Left lung (tissue), 14 donors: ENCODE results near the gene IFT52. TPM values are rescaled to one million over a fixed set of nuclear protein-coding genes. Genes with fewer than 3 reads are reported as not detected.

Experiments used
- ATAC-seq: fragments of 200-7000 bp; cut with Tn5 transposase; one replicate; pipeline ENCODE4 v1.9.1; 2020; ENCODE audit warnings: moderate library complexity
- DNase-seq, 4 donors: peaks; one replicate each; pipeline ENCODE4 v3.0.0-alpha.2; 2013 to 2020
- H3K27ac ChIP-seq, 2 donors: fragments of 200-600 bp; sonication (generic) in 1 of 2; one replicate each; pipeline versions ENCODE4 v1.5.0 to v1.8.0; 2020 to 2021
- H3K27me3 ChIP-seq, 2 donors: fragments of 200-600 bp; sonication (generic) in 1 of 2; one replicate each; pipeline versions ENCODE4 v1.5.0 to v1.8.0; 2020 to 2021
- H3K36me3 ChIP-seq, 2 donors: fragments of 200-600 bp; sonication (generic) in 1 of 2; one replicate each; pipeline versions ENCODE4 v1.5.0 to v1.8.0; 2020 to 2021
- H3K4me1 ChIP-seq, 2 donors: fragments of 200-600 bp; one replicate each; pipeline ENCODE4 v1.8.0; 2021
- H3K4me3 ChIP-seq, 2 donors: fragments of 200-600 bp; sonication (generic) in 1 of 2; one replicate each; pipeline versions ENCODE4 v1.5.0 to v1.8.0; 2020 to 2021; ENCODE audit warnings: mild to moderate bottlenecking in 1 of 2
- H3K9me3 ChIP-seq, 2 donors: fragments of 200-600 bp; sonication (generic) in 1 of 2; one replicate each; pipeline versions ENCODE4 v1.5.0 to v1.8.0; 2020 to 2021
- intact Hi-C, 2 donors: fragments of 100-400 bp; cut with DNase I; formaldehyde crosslinking; loops; one replicate each; pipeline versions ENCODE4 v1.11.2 to v1.14.2; 2022
- long read RNA-seq, 12 donors: library from polyadenylated mRNA in 2 of 12; unstranded in 2 of 12; transcript quantifications; one replicate each; pipeline ENCODE4 v2.0.0 and lab custom pipeline, GENCODE V29; 2019 to 2026
- polyA plus RNA-seq, 6 donors: library from polyadenylated mRNA; unstranded; fragments of 120-200 nt; gene quantifications; one replicate each; pipeline ENCODE4 v1.2.1, GENCODE V29; 2013; ENCODE audit not compliant: insufficient read length in 6 of 6
- total RNA-seq, 2 donors: library from RNA; stranded (reverse); fragmentation: NEBNext Ultra II Directional; extraction: Animal tissue kit (Norgen Biotek cat#: 25700); gene quantifications; one replicate each; pipeline ENCODE4 v1.2.1, GENCODE V29; 2021
- TF ChIP-seq, protein P1 (sequence below), 2 donors: fragments of 200-600 bp; sonication (generic) in 1 of 2; IDR thresholded peaks; one replicate each; pipeline versions ENCODE4 v1.5.0 to v1.8.0; 2021; ENCODE audit warnings: antibody characterized with exemption in 2 of 2
- donor health status: DM: no; HTN: yes; CAD: no.
- donor health status: DM: no; HTN: no; CAD: no.

Gene IFT52
- total RNA-seq: 10 to 100 TPM; 19.4 to 20.8 TPM
- 10 to 100 TPM; 64.0 to 81.2 (median 75.3) TPM for polyA plus RNA-seq
- long read RNA-seq, donor 1, transcript IFT52-202 (14 exons, 1,599 nt): minor isoform, 9 of 29 reads
- long read RNA-seq, donor 1, transcript IFT52-201 (14 exons, 1,757 nt): major isoform, 14 of 29 reads
- long read RNA-seq, donor 1, transcript IFT52-207 (2 exons, 749 nt): minor isoform, 6 of 29 reads
- long read RNA-seq, donor 1, partial matches to known transcripts: 0 of 29 reads
- long read RNA-seq, donor 1, other reads (novel, unspliced or antisense): 0 of 29 reads
- long read RNA-seq, donor 2, transcript IFT52-201 (14 exons, 1,757 nt): major isoform, 10 of 23 reads
- long read RNA-seq, donor 2, transcript IFT52-202 (14 exons, 1,599 nt): minor isoform, 9 of 23 reads
- long read RNA-seq, donor 2, partial matches to known transcripts: 0 of 23 reads
- long read RNA-seq, donor 2, other reads (novel, unspliced or antisense): 0 of 23 reads
- long read RNA-seq, donor 3, transcript IFT52-202 (14 exons, 1,599 nt): minor isoform, 9 of 32 reads
- long read RNA-seq, donor 3, transcript IFT52-201 (14 exons, 1,757 nt): major isoform, 17 of 32 reads
- long read RNA-seq, donor 3, partial matches to known transcripts: 5 of 32 reads
- long read RNA-seq, donor 3, other reads (novel, unspliced or antisense): 0 of 32 reads
- long read RNA-seq, donor 4, transcript IFT52-201 (14 exons, 1,757 nt): major isoform, 8 of 18 reads
- long read RNA-seq, donor 4, partial matches to known transcripts: 2 of 18 reads
- long read RNA-seq, donor 4, other reads (novel, unspliced or antisense): 4 of 18 reads
- long read RNA-seq, donor 5, transcript IFT52-202 (14 exons, 1,599 nt): major isoform, 10 of 25 reads
- long read RNA-seq, donor 5, transcript IFT52-201 (14 exons, 1,757 nt): major isoform, 10 of 25 reads
- long read RNA-seq, donor 5, partial matches to known transcripts: 5 of 25 reads
- long read RNA-seq, donor 5, other reads (novel, unspliced or antisense): 0 of 25 reads
- long read RNA-seq, donor 6, transcript IFT52-202 (14 exons, 1,599 nt): major isoform, 11 of 26 reads
- long read RNA-seq, donor 6, transcript IFT52-201 (14 exons, 1,757 nt): major isoform, 11 of 26 reads
- long read RNA-seq, donor 6, partial matches to known transcripts: 0 of 26 reads
- long read RNA-seq, donor 6, other reads (novel, unspliced or antisense): 0 of 26 reads
- long read RNA-seq, donor 7, transcript IFT52-202 (14 exons, 1,599 nt): minor isoform, 8 of 20 reads
- long read RNA-seq, donor 7, transcript IFT52-201 (14 exons, 1,757 nt): major isoform, 9 of 20 reads
- long read RNA-seq, donor 7, partial matches to known transcripts: 0 of 20 reads
- long read RNA-seq, donor 7, other reads (novel, unspliced or antisense): 0 of 20 reads
- long read RNA-seq, donor 8, transcript IFT52-201 (14 exons, 1,757 nt): major isoform, 11 of 22 reads
- long read RNA-seq, donor 8, transcript IFT52-202 (14 exons, 1,599 nt): minor isoform, 10 of 22 reads
- long read RNA-seq, donor 8, partial matches to known transcripts: 0 of 22 reads
- long read RNA-seq, donor 8, other reads (novel, unspliced or antisense): 0 of 22 reads
- long read RNA-seq, donor 9: 0 reads
- long read RNA-seq, donor 10, transcript IFT52-201 (14 exons, 1,757 nt): major isoform, 5 of 10 reads
- long read RNA-seq, donor 10, partial matches to known transcripts: 1 of 10 reads
- long read RNA-seq, donor 10, other reads (novel, unspliced or antisense): 0 of 10 reads
- long read RNA-seq, donor 11, transcript IFT52-202 (14 exons, 1,599 nt): minor isoform, 12 of 34 reads
- long read RNA-seq, donor 11, transcript IFT52-201 (14 exons, 1,757 nt): major isoform, 19 of 34 reads
- long read RNA-seq, donor 11, partial matches to known transcripts: 0 of 34 reads
- long read RNA-seq, donor 11, other reads (novel, unspliced or antisense): 0 of 34 reads
- long read RNA-seq, donor 12, transcript IFT52-202 (14 exons, 1,599 nt): minor isoform, 5 of 16 reads
- long read RNA-seq, donor 12, transcript IFT52-201 (14 exons, 1,757 nt): major isoform, 10 of 16 reads
- long read RNA-seq, donor 12, partial matches to known transcripts: 0 of 16 reads
- long read RNA-seq, donor 12, other reads (novel, unspliced or antisense): 0 of 16 reads

DNA sequence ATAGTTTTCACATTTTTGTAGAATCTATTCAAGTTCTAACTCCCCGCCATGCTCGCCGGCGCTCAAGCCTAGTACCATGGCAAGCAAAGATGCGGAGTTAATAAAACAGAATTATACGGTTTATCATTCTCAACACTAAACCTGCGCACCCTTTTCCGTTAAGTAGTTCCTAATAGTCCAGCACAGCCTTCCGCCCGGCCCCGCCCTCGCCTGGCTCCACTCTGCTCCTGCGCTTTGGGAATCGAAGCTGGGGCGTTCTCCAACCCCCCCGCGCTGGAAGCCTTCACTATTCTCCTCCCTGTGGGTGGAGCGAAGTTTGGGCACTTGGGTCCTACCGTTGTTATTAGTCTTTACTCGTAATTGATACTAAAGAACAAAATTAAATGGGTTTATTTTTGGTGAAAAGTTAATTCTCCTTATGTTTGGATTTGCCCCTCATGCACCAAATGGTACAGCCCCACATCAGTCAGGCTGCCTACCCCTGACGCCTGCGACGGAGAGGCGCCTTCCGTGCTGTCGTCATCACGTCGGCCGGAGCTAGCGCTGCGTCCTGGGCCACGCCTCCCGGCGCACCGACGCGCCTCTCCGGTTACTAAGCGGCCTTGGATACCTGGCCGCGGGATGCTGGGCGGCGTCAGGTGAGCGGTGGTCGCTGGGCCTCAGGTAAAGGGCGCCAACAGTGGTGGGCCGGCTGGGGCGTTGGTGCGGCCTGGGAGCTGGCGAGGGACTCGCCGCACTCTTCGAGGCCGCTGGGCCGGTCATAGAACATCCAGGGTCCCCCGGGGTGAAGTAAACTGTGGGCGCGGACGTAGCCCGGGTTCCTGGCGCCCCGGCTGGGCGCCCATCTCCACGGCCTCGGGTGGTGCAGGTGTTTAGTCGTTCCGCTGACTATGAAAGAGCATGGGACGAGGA lies at the start of gene IFT52:
IFT52 (plus strand) TSS at position 546 of the 912 bp plus-strand sequence. CDS start 3,762 bp downstream, outside the sequence.
- peaks cover 0 to 17% of the 10 kb centered on the region in 2 donors for H3K4me1 ChIP-seq
- intact Hi-C loops: no loop called here
- TF ChIP-seq, protein P1, sequence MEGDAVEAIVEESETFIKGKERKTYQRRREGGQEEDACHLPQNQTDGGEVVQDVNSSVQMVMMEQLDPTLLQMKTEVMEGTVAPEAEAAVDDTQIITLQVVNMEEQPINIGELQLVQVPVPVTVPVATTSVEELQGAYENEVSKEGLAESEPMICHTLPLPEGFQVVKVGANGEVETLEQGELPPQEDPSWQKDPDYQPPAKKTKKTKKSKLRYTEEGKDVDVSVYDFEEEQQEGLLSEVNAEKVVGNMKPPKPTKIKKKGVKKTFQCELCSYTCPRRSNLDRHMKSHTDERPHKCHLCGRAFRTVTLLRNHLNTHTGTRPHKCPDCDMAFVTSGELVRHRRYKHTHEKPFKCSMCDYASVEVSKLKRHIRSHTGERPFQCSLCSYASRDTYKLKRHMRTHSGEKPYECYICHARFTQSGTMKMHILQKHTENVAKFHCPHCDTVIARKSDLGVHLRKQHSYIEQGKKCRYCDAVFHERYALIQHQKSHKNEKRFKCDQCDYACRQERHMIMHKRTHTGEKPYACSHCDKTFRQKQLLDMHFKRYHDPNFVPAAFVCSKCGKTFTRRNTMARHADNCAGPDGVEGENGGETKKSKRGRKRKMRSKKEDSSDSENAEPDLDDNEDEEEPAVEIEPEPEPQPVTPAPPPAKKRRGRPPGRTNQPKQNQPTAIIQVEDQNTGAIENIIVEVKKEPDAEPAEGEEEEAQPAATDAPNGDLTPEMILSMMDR (IDR thresholded peaks at IDR 0.05): no peak
- H3K27me3 ChIP-seq: no peaks in the 10 kb centered on the region
- peak; percentile 95 to 98 (median 96) for DNase-seq
- no peaks in the 10 kb centered on the region for H3K9me3 ChIP-seq
- H3K4me3 ChIP-seq: peak within 1 kb of the TSS; percentile 91 to 92
- peak; percentile 99 for ATAC-seq
- peak within 1 kb of the TSS; percentile 77 to 90 for H3K27ac ChIP-seq
- H3K36me3 ChIP-seq: peaks cover 0 to 11% of the 10 kb centered on the region in 2 donors

DNA sequence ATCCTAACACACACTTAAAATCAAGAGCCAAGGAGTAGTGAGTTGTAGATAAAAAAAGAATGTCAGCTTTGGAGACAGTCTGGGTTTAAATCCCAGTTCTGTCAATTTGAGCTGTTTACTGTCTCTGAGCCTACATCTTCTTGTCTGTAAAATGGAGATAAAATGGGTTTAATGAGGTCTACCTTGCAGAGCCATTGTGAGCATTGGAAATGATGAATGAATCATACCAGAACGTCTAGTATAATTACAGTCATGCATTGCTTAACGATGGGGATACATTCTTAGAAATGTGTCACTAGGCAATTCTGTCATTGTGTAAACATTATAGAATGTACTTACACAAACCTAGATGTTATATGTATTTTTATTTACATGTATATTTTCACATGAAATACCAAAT lies 49.5 kb upstream of the IFT52 start:
- TF ChIP-seq, protein P1 (IDR thresholded peaks at IDR 0.05): no peak
- Histone ChIP-seq H3K4me1 (peaks cover 0 to 8% of the 10 kb centered on the region in 2 donors), H3K27ac (no peak overlapping the region), H3K4me3 (no peak overlapping the region), H3K27me3 (no peaks in the 10 kb centered on the region), H3K9me3 (no peaks in the 10 kb centered on the region), H3K36me3 (peaks cover 0 to 8% of the 10 kb centered on the region in 2 donors)
- ATAC-seq (no peak), DNase-seq (no peak)
- intact Hi-C loops: no loop called here

DNA sequence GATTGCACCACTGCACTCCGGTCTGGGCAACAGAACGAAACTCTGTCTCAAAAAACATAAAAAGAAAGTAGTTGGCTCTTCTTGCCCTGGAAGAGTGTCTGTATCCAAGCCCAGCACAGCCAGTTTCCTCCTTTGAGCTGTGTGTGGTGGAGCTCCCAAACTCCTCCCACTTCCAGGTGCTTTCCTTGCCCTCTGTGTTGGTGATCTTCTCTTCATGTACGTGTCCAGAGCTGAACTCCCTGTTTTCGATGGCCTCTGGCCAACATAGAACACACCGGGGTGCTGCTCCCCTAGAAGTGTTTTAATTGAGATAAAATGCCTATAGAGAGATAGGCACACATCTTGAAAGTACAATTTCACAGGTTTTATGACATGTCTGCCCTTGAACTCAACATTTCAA lies 48.6 kb upstream of the IFT52 start:
- ATAC-seq (no peak), DNase-seq (no peak)
- no peaks in the 10 kb centered on the region for H3K9me3 ChIP-seq
- peaks cover 0 to 6% of the 10 kb centered on the region in 2 donors for H3K36me3 ChIP-seq
- TF ChIP-seq, protein P1 (IDR thresholded peaks at IDR 0.05): no peak
- intact Hi-C loops: no loop called here
- no peak overlapping the region for H3K4me3 ChIP-seq
- H3K27ac ChIP-seq: no peak overlapping the region
- no peaks in the 10 kb centered on the region for H3K27me3 ChIP-seq
- H3K4me1 ChIP-seq: peaks cover 0 to 8% of the 10 kb centered on the region in 2 donors
